Skeletal muscle cell (primary cell): Measurements from ENCODE around the gene C17orf113.
"Not testable (repeated sequence)": the region's sequence is repeated elsewhere in the genome, so short reads cannot be mapped to it uniquely, and the experiment has no call there.

ENCODE experiments used
- DNase-seq: peaks from one replicate; pipeline ENCODE4 v3.0.0-alpha.2; 2010; ENCODE audit warnings: low read depth
- H3K4me3 ChIP-seq: 2 replicates; pipeline ENCODE4 v1.5.1; 2011; ENCODE audit warnings: low read depth, mild to moderate bottlenecking, control low read depth, low read length, moderate library complexity

C17orf113 gene

DNA sequence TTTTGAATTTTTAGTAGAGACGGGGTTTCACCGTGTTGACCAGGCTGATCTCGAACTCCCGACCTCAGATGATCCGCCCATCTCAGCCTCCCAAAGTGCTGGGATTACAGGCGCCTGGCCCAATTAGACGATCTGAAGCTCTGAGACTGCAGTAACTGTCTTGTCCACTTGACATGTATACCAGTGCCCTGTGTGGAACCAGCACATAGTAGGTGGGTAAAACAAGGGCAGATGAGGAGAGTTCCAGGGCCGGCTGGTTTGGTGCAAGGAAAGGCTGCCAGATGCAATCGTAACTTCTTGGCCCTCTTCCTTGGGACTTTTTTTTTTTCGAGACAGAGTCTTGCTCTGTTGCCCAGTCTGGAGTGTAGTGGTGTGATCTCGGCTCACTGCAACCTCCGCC is 3.1 kb downstream of the C17orf113 start:
- no peak overlapping the region for H3K4me3 ChIP-seq
- DNase-seq, result no peak

DNA sequence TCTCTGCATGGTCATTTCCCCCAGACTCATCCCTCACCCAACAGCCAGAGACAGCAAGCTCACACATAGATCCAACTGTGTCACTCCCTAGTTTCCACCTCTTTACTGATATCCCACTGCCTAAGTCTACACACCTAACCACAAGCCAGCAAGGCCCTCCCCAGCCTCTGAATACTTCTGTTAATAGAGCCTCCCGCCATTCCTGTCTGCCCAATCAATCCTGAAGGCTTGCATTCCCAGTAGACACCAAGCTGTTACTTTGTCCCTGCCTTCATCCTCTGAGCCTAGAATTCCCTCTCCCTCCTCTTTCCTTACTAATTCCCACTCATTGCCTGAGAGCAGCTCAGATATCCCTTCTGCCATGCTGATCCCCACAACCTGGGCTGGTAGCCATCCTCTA is 4.7 kb downstream of the C17orf113 start:
- H3K4me3 ChIP-seq, result no peak overlapping the region
- no peak for DNase-seq

- DNase-seq, result no peak
- no peak overlapping the region for H3K4me3 ChIP-seq
These were observed 7.6 kb downstream of the C17orf113 start for GRCh38 chr17:42042598-42043319.

DNA sequence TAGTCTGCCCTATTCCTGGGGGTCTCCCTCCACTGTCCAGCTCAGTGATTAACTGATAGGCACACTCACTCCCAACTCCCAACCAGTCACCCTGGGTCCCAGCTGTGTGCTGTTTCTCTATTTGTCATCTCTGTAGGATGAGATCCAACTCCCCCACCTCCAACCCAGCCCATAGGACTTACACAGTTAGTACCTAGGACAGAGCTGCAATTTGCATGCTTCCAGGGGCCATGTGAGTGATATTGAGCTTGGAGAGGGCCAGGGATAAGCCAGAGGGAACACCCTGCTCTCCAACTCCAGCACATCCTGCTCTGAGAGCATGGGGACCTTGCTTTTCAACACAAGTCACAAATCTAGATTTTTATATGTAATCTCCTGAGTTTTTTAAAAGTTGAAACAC is 8.8 kb downstream of the C17orf113 start:
- DNase-seq, result no peak

GRCh38 chr17:42040818-42041217 is 9.6 kb downstream of the C17orf113 start:
- no peak for DNase-seq
- H3K4me3 ChIP-seq, result no peak overlapping the region

More for the DNA sequence above, 8.8 kb downstream of the C17orf113 start:
- H3K4me3 ChIP-seq, result no peak overlapping the region

GRCh38 chr17:42039794-42040763 is 10.3 kb downstream of the C17orf113 start:
- H3K4me3 ChIP-seq, result no peak overlapping the region
- DNase-seq, result no peak

GRCh38 chr17:42038221-42038973 is 12.0 kb downstream of the C17orf113 start:
- DNase-seq, result no peak

GRCh38 chr17:42034059-42034458 is 16.3 kb downstream of the C17orf113 start:
- no peak for DNase-seq
- H3K4me3 ChIP-seq, result no peak overlapping the region

More at GRCh38 chr17:42038221-42038973, 12.0 kb downstream of the C17orf113 start:
- H3K4me3 ChIP-seq, result no peak overlapping the region

DNA sequence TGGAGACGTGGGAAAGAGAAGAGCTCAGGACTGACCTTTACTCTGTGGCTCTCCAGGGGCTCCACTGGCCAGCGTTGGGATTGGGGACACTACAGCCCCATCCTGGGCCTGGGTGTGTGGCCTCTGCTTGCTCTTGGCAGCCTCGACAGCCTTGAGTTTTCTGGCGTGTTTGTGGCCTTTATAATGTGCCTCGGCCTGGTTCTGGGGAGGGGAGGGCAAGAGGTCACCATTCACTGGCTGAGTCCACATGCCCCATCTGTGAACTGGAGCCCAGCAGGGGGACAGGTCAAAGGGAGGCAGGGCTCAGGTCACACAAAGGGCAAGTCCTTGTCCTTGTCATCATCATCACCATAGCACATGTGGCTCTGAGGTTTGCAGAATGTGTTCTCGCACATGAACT is 18.8 kb downstream of the C17orf113 start:
- DNase-seq, result no peak
- no peak overlapping the region for H3K4me3 ChIP-seq

GRCh38 chr17:42028791-42029127 is 21.6 kb downstream of the C17orf113 start:
- no peak overlapping the region for H3K4me3 ChIP-seq

GRCh38 chr17:42027961-42028790 is 22.2 kb downstream of the C17orf113 start:
- no peak for DNase-seq
- H3K4me3 ChIP-seq, result no peak overlapping the region

More at GRCh38 chr17:42028791-42029127, 21.6 kb downstream of the C17orf113 start:
- no peak for DNase-seq

DNA sequence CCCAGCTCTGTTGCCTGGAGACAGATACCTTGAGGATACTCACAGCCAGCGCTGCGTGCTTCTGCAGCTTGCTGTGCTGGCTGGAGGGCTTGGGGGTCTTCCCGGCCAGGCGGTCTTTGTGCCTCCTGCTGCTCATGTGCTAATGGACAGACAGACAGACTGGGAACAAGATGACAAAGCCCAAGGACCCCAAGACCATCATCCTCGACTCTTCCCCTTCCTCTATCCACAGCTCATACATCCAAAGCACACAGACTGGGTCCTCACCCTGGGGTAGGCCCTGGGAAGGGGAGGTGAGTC is 22.9 kb downstream of the C17orf113 start:
- no peak overlapping the region for H3K4me3 ChIP-seq

DNA sequence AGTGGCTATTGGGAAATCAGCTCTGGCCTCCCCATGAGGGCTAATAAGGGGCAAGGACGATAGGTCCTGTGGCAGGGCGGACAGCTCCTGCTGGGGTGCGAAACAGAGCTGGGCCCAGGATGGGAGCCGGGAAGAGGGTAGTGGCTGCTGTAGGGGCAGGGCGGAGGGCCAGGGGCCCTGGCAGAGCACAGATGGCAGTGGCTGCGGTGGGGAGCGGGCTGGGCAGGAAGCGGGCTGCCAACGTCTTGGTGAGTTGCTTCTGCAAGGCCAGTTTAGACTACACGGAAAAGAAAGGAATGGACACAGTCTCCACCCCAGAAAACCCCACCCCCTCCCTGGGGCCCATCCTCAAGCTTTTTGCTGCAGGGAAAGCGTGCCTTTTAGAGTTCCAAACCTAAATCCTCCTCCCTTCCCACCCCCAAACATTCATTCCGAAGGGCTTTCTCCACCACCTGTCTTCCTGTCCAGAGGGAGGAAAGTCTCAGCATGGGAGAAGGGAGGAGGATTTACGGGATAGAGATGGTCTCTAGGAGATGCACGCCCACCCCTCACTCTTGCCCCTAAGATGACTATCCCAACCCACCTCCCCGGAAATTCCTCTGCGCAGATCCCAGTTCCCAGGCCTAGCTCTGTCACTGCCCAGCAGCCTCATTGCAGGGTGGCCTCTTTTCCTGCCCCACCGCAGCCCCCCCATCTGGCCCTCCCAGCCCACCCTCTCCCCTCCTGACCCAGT is 23.4 kb downstream of the C17orf113 start:
- no peak overlapping the region for H3K4me3 ChIP-seq
- no peak for DNase-seq

More for the DNA sequence above, 22.9 kb downstream of the C17orf113 start:
- DNase-seq, result no peak

- DNase-seq, result no peak
- H3K4me3 ChIP-seq, result no peak overlapping the region
These were observed 24.5 kb downstream of the C17orf113 start for GRCh38 chr17:42025936-42026335.

DNA sequence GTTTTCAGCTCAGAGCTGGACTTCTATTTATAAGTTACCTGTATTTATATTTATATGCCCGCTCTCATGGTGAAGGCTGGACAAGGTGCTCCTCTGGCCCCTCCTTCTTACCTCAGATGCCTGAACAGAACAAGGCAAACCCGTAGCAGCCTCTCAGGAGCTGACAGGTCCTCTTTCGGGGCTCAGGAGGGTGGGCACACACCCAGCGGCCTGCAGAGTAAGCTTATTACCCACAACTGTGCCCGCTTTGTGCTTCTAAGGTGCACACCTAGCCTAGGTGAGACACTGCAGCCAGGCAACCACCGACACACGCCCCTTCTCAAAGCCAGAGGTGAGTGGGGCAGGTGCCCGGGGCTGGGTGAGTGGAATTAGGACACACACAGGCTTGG is 25.2 kb downstream of the C17orf113 start:
- H3K4me3 ChIP-seq, result no peak overlapping the region
- DNase-seq, result no peak

GRCh38 chr17:42023524-42024349 is 26.7 kb downstream of the C17orf113 start:
- DNase-seq, result no peak
- H3K4me3 ChIP-seq, result no peak overlapping the region

- not testable (repeated sequence) for DNase-seq
- H3K4me3 ChIP-seq, result peak overlapping the region; percentile 70
These were observed 29.6 kb downstream of the C17orf113 start for GRCh38 chr17:42020845-42021244.
